Measurements from ENCODE around the gene ANKRD44.

DNA sequence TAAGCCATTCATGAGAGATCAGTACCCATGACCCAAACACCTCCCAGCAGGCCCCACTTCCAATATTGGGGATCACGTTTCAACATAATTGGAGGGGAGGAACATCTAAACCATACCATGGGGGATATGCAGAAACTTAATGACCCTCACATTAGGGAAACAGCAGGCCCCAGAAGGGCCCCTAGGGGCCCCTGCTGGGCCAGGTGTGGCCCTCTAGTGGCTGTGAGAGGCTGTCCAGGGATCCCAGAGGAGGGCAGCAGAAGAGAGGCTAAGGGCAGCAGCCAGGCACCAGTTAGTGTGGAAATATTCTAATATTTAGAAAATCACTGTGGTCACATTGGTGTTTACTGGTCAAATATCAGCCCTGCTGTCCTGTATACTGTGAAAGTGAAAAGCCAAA lies 49.3 kb upstream of the ANKRD44 start:
- no peak for TF ChIP-seq POLR2A (IDR thresholded peaks at IDR 0.05)
- TF ChIP-seq, protein P1, sequence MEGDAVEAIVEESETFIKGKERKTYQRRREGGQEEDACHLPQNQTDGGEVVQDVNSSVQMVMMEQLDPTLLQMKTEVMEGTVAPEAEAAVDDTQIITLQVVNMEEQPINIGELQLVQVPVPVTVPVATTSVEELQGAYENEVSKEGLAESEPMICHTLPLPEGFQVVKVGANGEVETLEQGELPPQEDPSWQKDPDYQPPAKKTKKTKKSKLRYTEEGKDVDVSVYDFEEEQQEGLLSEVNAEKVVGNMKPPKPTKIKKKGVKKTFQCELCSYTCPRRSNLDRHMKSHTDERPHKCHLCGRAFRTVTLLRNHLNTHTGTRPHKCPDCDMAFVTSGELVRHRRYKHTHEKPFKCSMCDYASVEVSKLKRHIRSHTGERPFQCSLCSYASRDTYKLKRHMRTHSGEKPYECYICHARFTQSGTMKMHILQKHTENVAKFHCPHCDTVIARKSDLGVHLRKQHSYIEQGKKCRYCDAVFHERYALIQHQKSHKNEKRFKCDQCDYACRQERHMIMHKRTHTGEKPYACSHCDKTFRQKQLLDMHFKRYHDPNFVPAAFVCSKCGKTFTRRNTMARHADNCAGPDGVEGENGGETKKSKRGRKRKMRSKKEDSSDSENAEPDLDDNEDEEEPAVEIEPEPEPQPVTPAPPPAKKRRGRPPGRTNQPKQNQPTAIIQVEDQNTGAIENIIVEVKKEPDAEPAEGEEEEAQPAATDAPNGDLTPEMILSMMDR (IDR thresholded peaks at IDR 0.05): no peak
- TF ChIP-seq POLR2AphosphoS5 (IDR thresholded peaks at IDR 0.05): no peak
- TF ChIP-seq EP300 (IDR thresholded peaks at IDR 0.05): no peak

Data from gastroesophageal sphincter (tissue), 3 donors.